ENCODE measurements around the gene PAF1. TPM values are rescaled to one million over a fixed set of nuclear protein-coding genes. Genes with fewer than 3 reads are reported as not detected.

PAF1 gene
- total RNA-seq, 4 donors from 2014 or later: 22.2 to 47.3 (median 37.7) TPM

GRCh38 chr19:39336483-39336882, 54.4 kb downstream of the PAF1 start:
- peaks cover 0 to 12% (median 4%) of the 10 kb centered on the region in 4 donors for H3K4me1 ChIP-seq
- H3K4me3 ChIP-seq: peak overlapping the region in 1 of 4 donors; percentile 54
- DNase-seq: no peak
- no peak for TF ChIP-seq CTCF (IDR thresholded peaks at IDR 0.05)
- no peak for TF ChIP-seq POLR2A (IDR thresholded peaks at IDR 0.05)
- H3K36me3 ChIP-seq: no peaks in the 10 kb centered on the region
- peak overlapping the region; percentile 90 to 95 (median 90) for H3K27ac ChIP-seq
- H3K27me3 ChIP-seq: no peaks in the 10 kb centered on the region
- no peaks in the 10 kb centered on the region for H3K9me3 ChIP-seq

Small RNA genes within 50 kb of the gene (small RNA-seq; reads per million reads assigned to genes)
- 0 reads per million in 2 donors for gene AC011445.2
- 0 to 0.06 reads per million in 2 donors for gene MIR4530
- 0 reads per million in 2 donors for gene RN7SL566P

Other genes with a start within 250 kb of the PAF1 start
- gene NCCRP1, start 194.1 kb downstream of the PAF1 start, total RNA-seq: 1 to 10 TPM in 1 of 4 donors, not detected in 3; 1.1 TPM
- not detected for gene SYCN, start 186.8 kb downstream of the PAF1 start, total RNA-seq
- gene IFNL3, start 146.1 kb downstream of the PAF1 start, total RNA-seq: not detected
- not detected for gene IFNL4, start 142.2 kb downstream of the PAF1 start, total RNA-seq
- gene IFNL2, start 122.7 kb downstream of the PAF1 start, total RNA-seq: not detected
- gene IFNL1, start 94.7 kb downstream of the PAF1 start, total RNA-seq: not detected
- gene LRFN1, start 70.2 kb downstream of the PAF1 start, total RNA-seq: under 1 TPM in 3 of 4 donors, not detected in 1; 0.18 to 0.95 (median 0.80) TPM
- 100 to 1,000 TPM in 1 of 4 donors, 1 to 10 TPM in 2, not detected in 1; 3.2 to 131 (median 8.6) TPM for gene GMFG, start 55.1 kb downstream of the PAF1 start, total RNA-seq
- 100 to 1,000 TPM in 2 of 4 donors, 10 to 100 TPM in 2; 69.0 to 126 (median 91.8) TPM for gene SAMD4B, start 48.7 kb downstream of the PAF1 start, total RNA-seq
- gene MED29, start 272 bp upstream of the PAF1 start, total RNA-seq: 10 to 100 TPM; 25.4 to 52.8 (median 41.0) TPM
- 100 to 1,000 TPM; 183 to 682 (median 309) TPM for gene ZFP36, start 15.7 kb upstream of the PAF1 start, total RNA-seq
- gene PLEKHG2, start 21.6 kb upstream of the PAF1 start, total RNA-seq: 10 to 100 TPM in 3 of 4 donors, 1 to 10 TPM in 1; 7.7 to 42.1 (median 16.1) TPM
- gene RPS16, start 44.8 kb upstream of the PAF1 start, total RNA-seq: 1,000 to 10,000 TPM in 1 of 4 donors, 100 to 1,000 TPM in 3; 443 to 1,406 (median 686) TPM
- 100 to 1,000 TPM in 3 of 4 donors, 10 to 100 TPM in 1; 98.4 to 173 (median 160) TPM for gene SUPT5H, start 54.5 kb upstream of the PAF1 start, total RNA-seq
- 10 to 100 TPM; 25.4 to 61.1 (median 33.2) TPM for gene TIMM50, start 89.7 kb upstream of the PAF1 start, total RNA-seq
- gene DLL3, start 107.8 kb upstream of the PAF1 start, total RNA-seq: under 1 TPM in 2 of 4 donors, not detected in 2; 0.47 to 0.67 TPM
- gene SELENOV, start 124.0 kb upstream of the PAF1 start, total RNA-seq: not detected
- gene EID2B, start 141.7 kb upstream of the PAF1 start, total RNA-seq: 1 to 10 TPM in 2 of 4 donors, under 1 TPM in 1, not detected in 1; 0.35 to 1.7 (median 1.1) TPM
- gene EID2, start 149.1 kb upstream of the PAF1 start, total RNA-seq: 10 to 100 TPM in 1 of 4 donors, 1 to 10 TPM in 3; 7.1 to 12.4 (median 8.8) TPM
- not detected for gene LGALS13, start 211.4 kb upstream of the PAF1 start, total RNA-seq

Data from Peyer's patch (tissue), 4 donors.